ENCODE measurements around the gene DPM1. TPM values are rescaled to one million over a fixed set of nuclear protein-coding genes. Genes with fewer than 3 reads are reported as not detected.
"Not testable (repeated sequence)": the region's sequence is repeated elsewhere in the genome, so short reads cannot be mapped to it uniquely, and the experiment has no call there.

DPM1 gene
- total RNA-seq, 1 donor from 2014 or later = 43.3 TPM

DNA sequence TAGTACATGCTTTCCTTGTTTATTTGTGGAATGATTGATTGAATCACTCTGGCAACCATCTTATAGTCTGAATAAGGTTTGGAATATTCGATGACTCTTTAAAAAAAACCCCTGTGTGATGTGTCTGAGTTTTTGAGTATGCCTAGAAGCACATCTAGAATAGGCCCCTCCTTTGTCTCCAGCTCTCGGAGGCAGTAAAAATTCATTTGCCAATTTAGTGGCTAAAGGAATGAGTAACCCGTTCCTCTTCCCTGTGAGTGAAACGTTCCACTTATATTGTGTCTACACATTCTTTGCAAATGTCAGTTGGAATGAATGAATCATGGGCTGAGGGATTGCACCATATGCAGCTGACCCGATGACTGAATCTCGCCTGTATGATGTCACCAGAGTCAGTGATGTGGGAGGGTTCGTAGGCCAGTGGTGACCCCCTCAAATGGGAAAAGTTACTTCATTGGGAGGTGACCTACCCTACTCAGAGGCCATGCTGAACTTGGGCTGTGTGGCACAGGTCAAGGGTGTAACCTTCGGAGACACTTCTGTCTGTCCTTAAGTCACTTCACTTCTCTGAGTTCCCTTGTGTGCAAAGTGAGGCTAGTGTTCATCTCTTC is 21.8 kb upstream of the DPM1 start:
- DNase-seq (ENCODE audit: low read depth in 2 of 2) = peak; percentile 88 to 94

DNA sequence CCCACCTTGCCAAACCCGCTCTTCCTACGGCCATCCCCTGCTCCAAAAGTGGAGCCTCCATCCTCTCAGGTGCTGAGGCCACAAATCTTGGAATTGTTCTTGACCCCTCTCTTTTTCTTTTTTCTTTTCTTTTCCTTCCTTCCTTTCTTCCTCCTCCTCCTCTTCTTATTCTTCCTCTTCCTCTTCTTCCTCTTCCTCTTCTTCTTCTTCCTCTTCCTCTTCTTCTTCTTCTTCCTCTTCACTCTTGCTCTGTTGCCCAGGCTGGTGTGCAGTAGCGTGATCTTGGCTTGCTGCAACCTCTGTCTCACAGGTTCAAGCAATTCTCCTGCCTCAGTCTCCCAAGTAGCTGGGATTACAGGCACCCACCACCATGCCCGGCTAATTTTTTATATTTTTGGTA is 20.2 kb upstream of the DPM1 start:
- DNase-seq (ENCODE audit: low read depth in 2 of 2) = not testable (repeated sequence)

DNA sequence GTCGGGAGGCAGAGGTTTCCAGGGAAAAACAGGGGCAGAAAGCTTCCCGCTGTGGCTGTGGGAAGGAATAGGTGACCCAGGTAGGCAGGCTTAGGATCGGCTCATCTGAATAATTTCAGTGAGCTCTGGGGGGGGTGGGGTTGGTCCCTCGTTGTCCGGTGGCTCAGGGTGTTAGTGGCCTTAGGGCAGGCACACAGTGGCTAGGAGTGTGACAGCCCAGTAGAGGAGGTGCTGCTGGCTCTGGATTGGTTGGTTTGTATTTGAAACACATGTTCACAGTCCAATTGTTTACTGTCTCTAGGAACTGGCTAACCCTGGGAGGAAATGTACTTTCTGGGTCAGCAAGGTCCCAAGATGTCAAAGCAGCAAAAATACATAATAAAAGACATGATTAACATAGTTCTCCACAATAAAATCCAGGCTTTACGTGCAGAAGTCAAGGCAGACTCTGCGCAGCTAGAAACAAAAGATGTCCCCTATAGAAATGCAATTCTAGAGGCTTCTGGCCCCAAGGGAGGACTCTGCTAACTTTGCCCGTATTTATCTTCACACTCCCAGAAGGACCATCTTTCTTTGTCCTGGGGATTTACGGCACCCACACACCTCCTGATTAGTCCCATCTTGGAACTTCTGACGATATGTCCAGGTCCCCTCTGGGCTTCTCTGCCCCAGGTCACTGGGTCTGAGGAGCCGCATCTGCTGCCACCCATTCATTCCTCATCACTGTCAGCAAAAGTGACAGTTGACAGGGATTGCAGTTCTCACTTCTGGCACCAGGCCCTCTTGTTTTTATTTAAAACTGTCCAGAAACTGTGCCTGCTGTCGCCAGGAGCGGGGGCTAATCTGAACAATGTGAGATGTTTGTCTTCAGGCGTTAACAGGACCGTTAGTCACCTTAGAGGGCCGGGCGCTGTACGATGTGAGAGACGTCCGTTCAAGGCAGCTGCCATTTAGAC is 19.0 kb upstream of the DPM1 start:
- peak in 1 of 2 donors; percentile 13 for DNase-seq (ENCODE audit: low read depth in 2 of 2)

DNA sequence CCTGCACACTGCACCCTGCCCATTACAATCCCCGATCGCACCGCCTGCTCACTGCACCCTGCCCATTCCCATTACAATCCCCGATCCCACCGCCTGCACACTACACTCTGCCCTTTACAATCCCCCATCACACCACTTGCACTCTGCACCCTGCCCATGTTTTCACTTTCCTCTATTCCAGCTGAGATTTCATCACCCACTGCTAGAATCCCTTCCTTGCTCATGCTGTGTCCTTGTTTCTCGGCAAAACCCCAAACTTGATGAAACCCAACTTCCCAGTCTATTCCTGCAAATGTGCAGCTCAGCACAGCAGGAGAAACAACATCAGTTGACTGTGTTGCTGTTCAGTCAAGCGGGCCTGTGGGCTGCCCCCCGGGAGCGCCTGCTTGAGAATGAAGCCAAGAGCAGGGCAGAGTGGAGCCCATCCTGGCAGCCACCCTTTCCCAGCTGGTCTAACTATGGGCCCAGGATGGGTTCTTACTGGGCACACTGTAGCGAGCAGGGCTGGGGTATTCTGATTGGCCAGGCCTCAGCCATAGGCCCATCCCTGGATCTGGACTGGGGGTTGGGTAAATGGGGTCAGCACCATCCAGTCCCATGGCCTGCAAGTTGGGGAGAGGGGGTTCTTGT is 17.5 kb upstream of the DPM1 start:
- DNase-seq (ENCODE audit: low read depth in 2 of 2) = no peak

DNA sequence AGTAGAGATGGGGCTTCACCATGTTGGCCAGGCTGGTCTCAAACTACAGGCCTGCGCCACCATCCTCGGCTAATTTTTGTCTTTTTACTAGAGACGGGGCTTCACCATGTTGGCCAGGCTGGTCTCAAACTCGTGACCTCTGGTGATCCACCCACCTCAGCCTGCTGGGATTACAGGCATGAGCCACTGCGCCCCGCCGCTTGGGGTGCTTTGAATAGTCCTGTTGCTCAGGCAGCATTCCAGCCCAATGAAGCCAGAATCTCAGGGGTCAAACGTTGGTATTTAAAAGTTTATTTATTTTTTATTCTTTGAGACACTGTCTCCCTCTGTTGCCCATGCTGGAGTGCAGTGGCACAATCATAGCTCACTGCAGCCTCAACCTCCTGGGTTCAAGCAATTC is 11.6 kb upstream of the DPM1 start:
- DNase-seq (ENCODE audit: low read depth in 2 of 2) = no peak

DNA sequence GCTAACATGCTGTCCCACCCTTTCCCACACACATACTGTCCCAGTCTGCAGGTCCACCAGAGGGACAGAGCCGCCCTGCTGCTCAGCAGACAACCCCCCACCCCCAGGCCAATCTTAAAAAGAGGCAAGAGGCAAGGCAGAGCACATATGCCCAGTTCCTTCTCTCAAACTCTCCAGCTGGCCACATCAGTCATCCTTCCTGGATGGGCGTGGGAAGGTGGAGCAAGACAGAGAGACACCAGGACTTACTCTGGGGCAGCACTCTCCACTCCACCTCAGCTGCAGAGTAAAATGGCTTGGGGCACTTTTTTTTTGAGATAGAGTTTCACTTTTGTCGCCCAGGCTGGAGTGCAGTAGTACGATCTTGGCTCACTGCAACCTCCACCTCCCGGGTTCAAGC is 11.1 kb upstream of the DPM1 start:
- DNase-seq (ENCODE audit: low read depth in 2 of 2) = no peak

DNA sequence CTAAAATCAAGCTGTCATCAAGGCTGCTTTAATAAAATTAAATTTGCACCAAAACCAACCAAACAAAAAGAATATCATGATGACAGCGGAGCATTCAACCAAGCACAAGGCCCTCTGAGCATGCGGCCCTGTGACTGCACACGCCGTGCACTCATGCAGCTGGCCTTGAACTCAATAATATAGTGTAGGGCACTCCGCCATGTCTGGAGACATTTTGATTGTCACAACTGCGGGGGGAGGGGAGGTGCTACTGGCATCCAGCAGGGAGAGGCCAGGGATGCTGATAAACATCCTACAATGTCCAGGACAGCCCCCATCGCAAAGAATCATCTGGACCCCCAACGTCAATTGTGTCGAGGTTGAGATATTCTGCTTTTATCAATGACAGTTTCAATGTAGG is 10.0 kb upstream of the DPM1 start:
- no peak for DNase-seq (ENCODE audit: low read depth in 2 of 2)

DNA sequence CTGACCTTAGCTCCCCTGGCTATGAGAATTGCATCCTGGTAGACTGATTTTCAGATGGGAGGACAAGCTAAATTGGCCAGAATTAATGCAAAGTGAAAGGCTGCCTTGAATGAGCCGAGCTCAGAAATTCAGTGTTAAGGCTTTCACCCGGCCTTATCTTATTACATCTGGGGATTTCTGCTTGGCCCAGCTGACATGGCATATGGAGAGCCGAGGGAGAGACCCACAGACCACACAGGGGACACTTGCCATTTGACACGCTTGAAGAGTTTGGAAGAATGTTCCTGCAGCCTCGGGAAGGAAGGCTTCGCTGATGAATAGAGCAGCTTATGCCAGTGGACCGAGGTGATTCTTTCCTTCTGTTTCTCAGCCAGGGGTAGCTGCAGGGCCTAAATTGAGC is 9.3 kb upstream of the DPM1 start:
- no peak for DNase-seq (ENCODE audit: low read depth in 2 of 2)

DNA sequence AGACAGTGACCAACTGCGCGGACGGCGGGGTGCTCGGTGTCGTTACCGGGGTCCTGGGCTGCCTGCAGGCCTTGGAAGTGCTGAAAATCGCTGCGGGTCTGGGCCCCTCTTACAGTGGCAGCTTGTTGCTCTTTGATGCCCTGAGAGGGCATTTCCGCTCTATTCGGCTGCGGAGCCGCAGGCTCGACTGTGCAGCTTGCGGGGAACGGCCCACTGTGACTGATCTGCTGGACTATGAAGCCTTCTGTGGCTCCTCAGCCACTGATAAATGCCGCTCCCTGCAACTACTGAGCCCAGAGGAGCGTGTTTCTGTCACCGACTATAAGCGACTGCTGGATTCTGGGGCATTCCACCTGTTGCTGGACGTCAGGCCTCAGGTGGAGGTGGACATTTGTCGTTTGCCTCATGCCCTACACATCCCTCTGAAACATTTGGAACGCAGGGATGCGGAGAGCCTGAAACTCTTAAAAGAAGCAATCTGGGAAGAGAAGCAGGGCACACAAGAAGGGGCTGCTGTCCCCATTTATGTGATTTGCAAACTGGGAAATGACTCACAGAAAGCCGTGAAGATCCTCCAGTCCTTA is 1.3 kb upstream of the DPM1 start:
- no peak for DNase-seq (ENCODE audit: low read depth in 2 of 2)

DNA sequence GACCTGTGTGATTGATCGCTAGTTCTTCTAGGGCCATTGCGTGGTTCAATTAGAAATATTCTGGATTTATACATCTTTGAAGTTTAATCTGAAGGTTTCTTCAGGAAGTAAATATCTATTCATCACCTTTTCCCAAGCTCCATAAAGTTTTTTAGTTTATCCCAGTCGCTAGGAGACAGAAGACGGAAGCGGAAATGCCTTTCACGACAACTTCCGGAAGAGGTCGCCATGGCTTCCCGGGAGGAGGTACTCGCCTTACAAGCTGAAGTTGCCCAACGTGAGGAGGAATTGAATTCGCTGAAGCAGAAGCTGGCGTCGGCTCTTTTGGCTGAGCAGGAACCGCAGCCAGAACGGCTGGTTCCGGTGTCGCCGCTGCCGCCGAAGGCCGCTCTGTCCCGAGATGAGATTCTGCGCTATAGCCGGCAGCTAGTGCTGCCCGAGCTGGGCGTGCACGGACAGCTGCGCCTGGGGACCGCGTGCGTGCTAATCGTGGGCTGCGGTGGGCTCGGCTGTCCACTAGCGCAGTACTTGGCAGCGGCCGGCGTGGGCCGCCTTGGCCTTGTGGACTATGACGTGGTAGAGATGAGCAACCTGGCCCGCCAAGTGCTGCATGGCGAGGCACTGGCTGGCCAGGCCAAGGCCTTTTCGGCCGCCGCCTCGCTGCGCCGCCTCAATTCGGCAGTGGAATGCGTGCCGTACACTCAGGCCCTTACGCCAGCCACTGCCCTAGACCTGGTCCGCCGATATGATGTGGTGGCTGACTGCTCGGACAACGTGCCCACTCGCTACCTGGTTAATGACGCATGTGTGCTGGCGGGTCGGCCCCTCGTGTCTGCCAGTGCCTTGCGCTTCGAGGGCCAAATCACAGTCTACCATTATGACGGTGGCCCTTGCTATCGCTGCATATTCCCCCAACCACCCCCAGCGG is 547 bp upstream of the DPM1 start, which contains the start of gene MOCS3:
MOCS3 (plus strand) TSS at position 204 of the 928 bp plus-strand sequence; CDS start at position 229, 25 bp downstream.
- DNase-seq (ENCODE audit: low read depth in 2 of 2) = peak; percentile 94 to 96

DNA sequence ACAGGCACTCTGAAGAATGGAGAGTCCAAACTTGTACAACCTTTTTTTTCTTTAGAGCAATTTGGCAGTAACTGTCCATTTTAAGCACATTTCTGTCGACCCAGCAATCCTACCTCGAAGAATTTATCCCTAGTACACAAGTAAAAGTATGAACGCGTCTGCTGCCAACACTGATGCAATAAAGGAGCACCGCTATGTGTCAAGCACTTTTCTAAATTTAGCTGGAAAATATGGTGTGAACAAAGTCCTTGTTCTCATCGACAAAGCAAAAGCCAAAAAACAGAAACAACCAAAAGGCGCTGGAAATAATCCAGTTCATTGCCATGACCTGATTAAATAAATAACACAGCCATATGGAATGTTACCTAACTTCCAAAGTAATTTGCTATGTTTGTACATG is 1.1 kb downstream of the DPM1 start:
- DNase-seq (ENCODE audit: low read depth in 2 of 2) = peak; percentile 15 to 32

DNA sequence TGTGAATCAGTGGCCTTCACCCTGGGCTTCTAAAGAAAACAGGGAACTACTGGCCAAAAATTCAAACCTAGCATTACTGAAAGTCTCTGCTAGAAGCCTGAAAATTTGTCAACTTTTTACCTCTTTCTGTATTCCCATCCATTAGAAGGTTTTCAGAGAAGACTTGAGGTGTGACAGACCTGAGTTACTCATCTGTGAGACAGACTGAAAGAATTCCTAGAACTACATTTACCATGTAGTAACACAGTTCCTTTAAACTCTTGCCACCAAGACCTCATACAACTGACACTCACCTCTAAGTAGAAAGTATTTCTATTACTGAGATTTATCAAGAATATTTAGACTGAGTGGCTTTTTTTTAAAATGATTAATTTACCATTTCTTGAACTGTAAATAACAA is 4.5 kb downstream of the DPM1 start:
- DNase-seq (ENCODE audit: low read depth in 2 of 2) = no peak

DNA sequence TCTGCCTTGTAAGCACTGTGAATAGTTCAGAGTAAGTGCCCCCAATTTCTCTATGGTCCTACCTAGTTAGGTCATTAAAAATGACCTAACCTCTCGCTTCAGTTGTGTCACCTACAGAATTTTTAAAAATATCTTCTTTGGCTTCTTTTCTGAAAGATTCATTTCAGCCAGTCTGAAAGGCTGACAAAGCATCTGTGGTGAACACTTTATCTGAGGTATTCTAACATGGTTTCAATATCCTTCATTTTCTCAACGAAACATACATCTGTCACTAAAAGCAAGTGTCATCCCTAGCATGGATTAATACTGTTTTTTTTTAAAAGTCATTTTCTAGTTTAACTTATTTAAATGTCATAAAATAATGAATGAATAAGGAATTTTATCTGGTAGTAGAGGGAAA is 5.1 kb downstream of the DPM1 start:
- DNase-seq (ENCODE audit: low read depth in 2 of 2) = no peak

DNA sequence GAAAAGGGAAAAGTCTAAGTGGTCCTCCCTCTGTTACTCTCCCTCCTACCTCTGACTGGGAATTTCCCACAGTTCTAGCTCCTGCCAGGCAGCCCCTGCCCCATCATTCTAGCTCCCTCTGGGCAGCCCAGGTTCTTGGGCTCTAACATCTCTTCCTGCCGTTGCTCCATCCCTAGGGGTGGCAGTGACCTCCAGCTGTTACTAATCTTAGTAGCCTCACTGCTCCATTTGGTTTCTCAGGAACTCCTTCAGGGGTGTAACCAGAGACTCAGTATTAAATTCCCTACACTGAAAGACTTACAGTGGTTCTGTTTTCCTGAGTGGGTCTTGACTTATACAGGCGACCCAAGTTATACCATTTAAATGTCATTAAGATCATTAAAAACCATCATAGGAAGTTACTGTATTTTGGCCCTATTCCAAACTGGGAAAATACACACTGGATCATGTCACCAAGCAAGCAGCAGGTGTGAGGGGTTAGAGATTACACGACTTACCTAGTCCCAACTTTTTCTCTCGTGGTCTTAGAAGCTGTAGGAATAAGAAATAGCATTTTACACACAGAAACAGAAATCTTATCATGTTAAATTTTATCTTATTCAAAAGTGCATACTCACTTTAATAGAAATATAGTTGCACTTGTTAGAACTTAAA is 10.1 kb downstream of the DPM1 start:
- DNase-seq (ENCODE audit: low read depth in 2 of 2) = no peak

DNA sequence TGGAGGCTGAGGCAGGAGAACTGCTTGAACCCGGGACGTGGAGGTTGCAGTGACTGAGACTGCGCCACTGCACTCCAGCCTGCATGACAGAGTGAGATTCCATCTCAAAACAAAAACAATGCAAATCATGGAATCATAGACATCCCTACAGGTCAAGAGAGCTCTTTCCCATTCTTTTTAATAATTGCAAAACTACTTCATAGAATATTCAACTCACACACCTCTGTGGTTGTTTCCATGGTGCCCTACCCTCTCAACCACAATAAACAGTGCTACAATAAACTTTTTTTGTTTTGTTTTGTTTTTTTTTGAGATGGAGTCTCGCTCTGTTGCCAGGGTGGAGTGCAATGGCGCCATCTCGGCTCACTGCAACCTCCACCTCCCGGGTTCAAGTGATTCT is 15.3 kb downstream of the DPM1 start:
- DNase-seq (ENCODE audit: low read depth in 2 of 2) = no peak

DNA sequence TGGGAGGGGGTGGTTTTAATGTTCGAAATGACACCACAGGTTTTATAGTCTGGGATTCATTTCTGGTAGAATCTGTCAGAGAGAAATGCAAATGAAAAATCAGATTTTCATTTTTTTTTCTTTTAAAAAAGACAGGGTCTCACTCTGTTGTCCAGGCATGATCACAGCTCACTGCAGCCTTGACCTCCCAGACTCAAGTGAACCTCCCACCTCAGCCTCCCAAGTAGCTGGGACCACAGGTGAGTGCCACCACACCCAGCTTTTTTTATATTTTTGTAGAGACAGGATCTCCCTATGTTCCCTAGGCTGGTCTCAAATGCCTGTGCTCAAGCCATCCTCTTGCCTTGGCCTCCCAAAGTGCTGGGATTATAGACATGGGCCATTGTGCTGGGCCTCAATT is 24.7 kb downstream of the DPM1 start:
- DNase-seq (ENCODE audit: low read depth in 2 of 2) = no peak

DNA sequence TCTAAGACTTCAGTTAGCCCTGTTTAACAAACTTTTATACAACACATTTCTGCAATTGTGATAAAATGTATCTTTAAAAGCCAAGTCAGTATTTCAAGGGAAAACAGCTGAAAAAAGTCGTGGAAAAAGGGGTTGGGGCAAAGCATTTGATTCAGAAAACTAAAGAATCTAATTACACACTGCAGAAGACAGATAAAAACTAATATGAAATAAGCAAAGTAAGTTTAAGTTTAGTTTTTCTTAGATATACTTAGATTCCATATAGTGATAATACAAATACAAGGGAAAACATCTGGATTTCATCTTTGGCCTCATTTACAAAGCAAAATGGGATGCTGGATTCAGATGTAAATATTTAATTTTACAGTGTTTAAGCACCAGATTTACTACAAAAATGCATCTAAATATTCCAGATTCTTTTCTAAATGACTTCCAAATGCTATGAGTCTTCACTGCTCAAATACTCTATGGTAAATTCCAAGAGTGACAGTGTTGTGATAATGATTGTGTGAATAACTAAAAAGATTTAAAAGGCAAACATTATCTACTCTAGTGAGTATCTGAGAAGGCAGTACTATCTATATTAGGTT is 25.5 kb downstream of the DPM1 start:
- DNase-seq (ENCODE audit: low read depth in 2 of 2) = no peak

DNA sequence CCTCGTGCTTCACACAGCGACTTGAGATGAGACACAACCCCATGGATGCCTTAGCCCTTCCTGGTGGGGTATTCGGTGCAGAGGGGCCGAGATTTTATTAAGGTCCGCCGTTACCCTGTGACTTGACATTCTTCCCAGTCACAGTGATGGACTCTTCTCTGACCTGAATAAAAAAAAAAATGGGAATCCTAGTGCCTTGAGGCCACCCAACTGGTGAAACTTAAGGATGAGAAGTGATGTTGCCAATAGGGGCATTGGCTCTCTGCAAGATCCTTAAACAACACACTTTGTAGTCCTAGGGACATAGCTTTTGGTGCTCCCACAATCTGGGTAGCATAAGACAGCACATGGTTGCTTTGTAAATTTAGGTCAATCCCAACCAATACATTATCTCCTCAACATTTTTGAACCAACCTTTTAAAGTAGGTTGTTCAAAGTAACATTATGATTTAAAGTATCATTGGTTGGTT is 26.3 kb downstream of the DPM1 start:
- DNase-seq (ENCODE audit: low read depth in 2 of 2) = no peak

DNA sequence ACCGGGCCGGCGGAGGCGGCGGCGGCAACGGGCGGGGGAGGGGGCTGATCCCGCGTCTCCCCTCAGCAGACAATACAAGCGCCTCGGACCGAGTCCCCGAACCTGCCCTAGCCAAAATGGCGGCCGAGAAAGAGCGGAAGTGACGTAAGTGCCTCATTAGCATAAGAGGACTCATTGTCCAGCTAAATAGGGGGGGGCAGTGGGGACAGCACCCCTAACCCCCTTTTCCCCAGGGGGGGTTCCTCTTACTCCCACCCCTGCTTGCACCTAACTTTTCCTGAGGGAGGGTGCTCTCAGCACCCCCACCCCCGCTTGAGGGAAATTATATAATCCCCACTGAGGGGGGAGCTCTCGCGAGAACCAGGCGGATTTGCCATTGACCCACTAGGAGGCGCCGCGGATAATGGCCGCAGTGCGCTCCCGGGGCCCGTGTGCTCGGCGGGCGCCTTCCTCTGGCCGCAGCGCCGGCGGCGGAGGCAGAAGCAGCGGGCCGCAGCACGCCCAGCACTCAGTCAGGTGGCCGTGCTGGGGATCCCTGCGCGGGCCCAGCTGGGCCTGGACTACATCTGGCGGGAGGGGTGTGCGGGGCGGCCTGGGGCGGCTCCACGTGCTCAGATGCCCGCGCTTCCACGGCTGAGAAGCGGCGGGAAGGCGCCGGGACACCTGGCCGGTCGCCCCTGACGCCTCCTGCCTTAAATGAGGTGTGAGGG is 26.9 kb downstream of the DPM1 start, which contains the start of gene ADNP:
ADNP (minus strand) TSS at position 132 of the 710 bp plus-strand sequence. CDS start 27,441 bp downstream, outside the sequence.
- peak; percentile 93 to 99 for DNase-seq (ENCODE audit: low read depth in 2 of 2)
